Suppressor macrophage treated with lipopolysaccharide for 4 hours (primary cell): ENCODE measurements around the gene PCBP3.
"Not testable (repeated sequence)": the region's sequence is repeated elsewhere in the genome, so short reads cannot be mapped to it uniquely, and the experiment has no call there.

ENCODE experiments used
- DNase-seq: peaks from one replicate; pipeline ENCODE4 v3.0.0-alpha.2; 2020

The PCBP3 gene

GRCh38 chr21:45698493-45699184, 55.1 kb downstream of the PCBP3 start:
- DNase-seq = no peak

GRCh38 chr21:45699251-45699942, 55.9 kb downstream of the PCBP3 start:
- DNase-seq = no peak

GRCh38 chr21:45699966-45700365, 56.4 kb downstream of the PCBP3 start:
- DNase-seq = no peak

GRCh38 chr21:45700461-45700860, 56.9 kb downstream of the PCBP3 start:
- DNase-seq = no peak

GRCh38 chr21:45704311-45705108, 61.0 kb downstream of the PCBP3 start:
- DNase-seq = no peak

GRCh38 chr21:45706299-45706698, 62.8 kb downstream of the PCBP3 start:
- no peak for DNase-seq

- peak; percentile 34 for DNase-seq
Measured at GRCh38 chr21:45709173-45709572, 65.6 kb downstream of the PCBP3 start.

GRCh38 chr21:45709696-45710268, 66.3 kb downstream of the PCBP3 start:
- DNase-seq = no peak

- DNase-seq = not testable (repeated sequence)
Measured at GRCh38 chr21:45710306-45710705, 66.8 kb downstream of the PCBP3 start.

- DNase-seq = no peak
Measured at GRCh38 chr21:45713613-45714012, 70.1 kb downstream of the PCBP3 start.

- no peak for DNase-seq
Measured at GRCh38 chr21:45715441-45715840, 71.9 kb downstream of the PCBP3 start.

GRCh38 chr21:45718413-45718812, 74.9 kb downstream of the PCBP3 start:
- no peak for DNase-seq

GRCh38 chr21:45719177-45719802, 75.8 kb downstream of the PCBP3 start:
- DNase-seq = no peak

- not testable (repeated sequence) for DNase-seq
Measured at GRCh38 chr21:45720204-45720603, 76.7 kb downstream of the PCBP3 start.

GRCh38 chr21:45721671-45722070, 78.1 kb downstream of the PCBP3 start:
- DNase-seq = no peak

- no peak for DNase-seq
Measured at GRCh38 chr21:45723049-45723958, 79.8 kb downstream of the PCBP3 start.

- no peak for DNase-seq
Measured at GRCh38 chr21:45724345-45724961, 80.9 kb downstream of the PCBP3 start.

- no peak for DNase-seq
Measured at GRCh38 chr21:45724994-45725843, 81.7 kb downstream of the PCBP3 start.

- no peak for DNase-seq
Measured at GRCh38 chr21:45725844-45726200, 82.3 kb downstream of the PCBP3 start.

GRCh38 chr21:45726438-45726837, 82.9 kb downstream of the PCBP3 start:
- DNase-seq = no peak
